ENCODE measurements around the gene PAPPA2.

Gene PAPPA2

GRCh38 chr1:176531921-176532897, 69.2 kb downstream of the PAPPA2 start:
- no peak overlapping the region for H3K4me3 ChIP-seq (replicated peaks; ENCODE audit: low read depth, low read length)
- DNase-seq (ENCODE audit: extremely low read depth, insufficient read length) = no peak
- H3K27me3 ChIP-seq (replicated peaks; ENCODE audit: control insufficient read depth, insufficient read depth, low read length) = no peaks in the 10 kb centered on the region; the same call in none of the 2 replicates
- H3K36me3 ChIP-seq (ENCODE audit: control insufficient read depth, insufficient read depth, low read length) = no peaks in the 10 kb centered on the region
- no peak for TF ChIP-seq CTCF (IDR thresholded peaks at IDR 0.05; ENCODE audit: insufficient read depth, low read length, poor library complexity, severe bottlenecking)

- DNase-seq (ENCODE audit: extremely low read depth, insufficient read length) = no peak
- Histone ChIP-seq H3K27me3 (replicated peaks; ENCODE audit: control insufficient read depth, insufficient read depth, low read length) (no peaks in the 10 kb centered on the region; the same call in none of the 2 replicates), H3K4me3 (replicated peaks; ENCODE audit: low read depth, low read length) (no peak overlapping the region), H3K36me3 (ENCODE audit: control insufficient read depth, insufficient read depth, low read length) (no peaks in the 10 kb centered on the region)
- no peak for TF ChIP-seq CTCF (IDR thresholded peaks at IDR 0.05; ENCODE audit: insufficient read depth, low read length, poor library complexity, severe bottlenecking)
Measured at GRCh38 chr1:176533020-176533419, 70.0 kb downstream of the PAPPA2 start.

- no peak for DNase-seq (ENCODE audit: extremely low read depth, insufficient read length)
- H3K4me3 ChIP-seq (replicated peaks; ENCODE audit: low read depth, low read length) = no peak overlapping the region
- H3K36me3 ChIP-seq (ENCODE audit: control insufficient read depth, insufficient read depth, low read length) = no peaks in the 10 kb centered on the region
- TF ChIP-seq CTCF (IDR thresholded peaks at IDR 0.05; ENCODE audit: insufficient read depth, low read length, poor library complexity, severe bottlenecking) = no peak
- H3K27me3 ChIP-seq (replicated peaks; ENCODE audit: control insufficient read depth, insufficient read depth, low read length) = no peaks in the 10 kb centered on the region; the same call in none of the 2 replicates
Measured at GRCh38 chr1:176536588-176536987, 73.6 kb downstream of the PAPPA2 start.

- Histone ChIP-seq H3K27me3 (replicated peaks; ENCODE audit: control insufficient read depth, insufficient read depth, low read length) (no peaks in the 10 kb centered on the region; the same call in none of the 2 replicates), H3K36me3 (ENCODE audit: control insufficient read depth, insufficient read depth, low read length) (no peaks in the 10 kb centered on the region), H3K4me3 (replicated peaks; ENCODE audit: low read depth, low read length) (no peak overlapping the region)
- no peak for DNase-seq (ENCODE audit: extremely low read depth, insufficient read length)
- no peak for TF ChIP-seq CTCF (IDR thresholded peaks at IDR 0.05; ENCODE audit: insufficient read depth, low read length, poor library complexity, severe bottlenecking)
Measured at GRCh38 chr1:176539018-176539417, 76.0 kb downstream of the PAPPA2 start.

GRCh38 chr1:176540428-176540827, 77.5 kb downstream of the PAPPA2 start:
- TF ChIP-seq CTCF (IDR thresholded peaks at IDR 0.05; ENCODE audit: insufficient read depth, low read length, poor library complexity, severe bottlenecking) = no peak
- DNase-seq (ENCODE audit: extremely low read depth, insufficient read length) = no peak
- no peak overlapping the region for H3K4me3 ChIP-seq (replicated peaks; ENCODE audit: low read depth, low read length)
- H3K27me3 ChIP-seq (replicated peaks; ENCODE audit: control insufficient read depth, insufficient read depth, low read length) = no peaks in the 10 kb centered on the region; the same call in 1 of the 2 replicates
- H3K36me3 ChIP-seq (ENCODE audit: control insufficient read depth, insufficient read depth, low read length) = no peaks in the 10 kb centered on the region

Data from GM06990 (cell line).